HK-2 (cell line): Measurements from ENCODE around the gene OLFM2.
"Not testable (repeated sequence)": the region's sequence is repeated elsewhere in the genome, so short reads cannot be mapped to it uniquely, and the experiment has no call there.

Experiments used
- DNase-seq: peaks from one replicate; pipeline ENCODE4 v3.0.0-alpha.2; 2018; ENCODE audit not compliant: unreplicated experiment

Gene OLFM2

DNA sequence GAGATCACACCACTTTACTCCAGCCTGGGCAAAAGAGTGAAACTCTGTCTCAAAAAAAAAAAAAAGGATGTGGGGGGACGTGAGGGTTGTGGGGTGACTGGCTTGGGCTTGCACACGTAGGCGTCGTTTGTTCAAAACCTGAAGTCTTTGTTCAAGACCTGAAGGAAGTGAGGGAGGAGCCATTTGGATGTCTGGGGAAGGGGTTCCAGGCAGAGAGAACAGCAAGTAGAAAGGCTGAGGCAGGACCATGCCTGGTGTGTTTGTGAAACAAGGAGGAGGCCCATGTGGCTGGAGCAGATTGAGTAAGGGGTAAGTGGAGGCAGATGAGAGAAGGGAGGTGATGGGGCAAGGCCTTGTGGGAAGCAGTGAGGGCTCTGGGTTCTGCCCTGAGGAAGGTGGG lies 73.4 kb downstream of the OLFM2 start:
- DNase-seq, result no peak

DNA sequence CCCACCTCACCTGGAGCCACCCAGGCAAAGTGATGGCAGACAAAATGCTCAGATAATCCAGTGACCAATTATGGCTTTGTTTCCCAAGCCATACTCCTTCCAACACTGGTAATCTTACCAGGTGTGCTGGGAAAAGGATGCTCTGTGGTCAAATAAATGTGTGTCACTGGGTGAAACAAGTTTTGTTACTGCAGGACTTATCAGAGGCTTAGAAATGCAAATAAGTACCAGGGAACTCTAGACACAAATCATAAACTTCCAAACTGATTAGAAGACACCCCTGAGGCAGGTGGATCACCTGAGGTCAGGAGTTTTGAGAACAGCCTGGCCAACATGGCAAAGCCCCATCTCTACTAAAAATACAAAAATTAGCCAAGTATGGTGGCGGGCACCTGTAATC lies 74.8 kb downstream of the OLFM2 start:
- no peak for DNase-seq

DNA sequence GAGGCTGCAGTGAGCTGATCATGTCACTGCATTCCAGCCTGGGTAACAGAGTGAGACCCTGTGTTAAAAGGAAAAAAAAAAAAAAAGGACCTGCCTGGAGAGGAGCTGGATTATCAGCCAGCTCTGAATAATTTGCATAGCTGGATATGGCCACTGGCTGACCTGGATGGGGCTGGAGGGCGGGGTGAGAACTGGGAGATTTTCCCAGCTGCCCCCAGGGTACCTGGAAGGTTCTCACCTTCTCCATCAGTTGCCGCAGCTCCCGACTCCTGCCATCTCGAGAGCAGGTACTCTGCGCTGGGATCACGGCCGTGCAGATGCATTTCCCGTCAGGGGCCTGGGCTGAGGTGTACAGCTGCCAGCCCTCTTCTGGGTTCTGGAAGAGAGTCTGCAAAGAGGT lies 75.9 kb downstream of the OLFM2 start:
- no peak for DNase-seq

- DNase-seq, result no peak
These were observed 77.5 kb downstream of the OLFM2 start for GRCh38 chr19:9858766-9859165.

GRCh38 chr19:9857920-9858746 lies 78.2 kb downstream of the OLFM2 start:
- no peak for DNase-seq

GRCh38 chr19:9857076-9857721 lies 79.1 kb downstream of the OLFM2 start:
- DNase-seq, result no peak

DNA sequence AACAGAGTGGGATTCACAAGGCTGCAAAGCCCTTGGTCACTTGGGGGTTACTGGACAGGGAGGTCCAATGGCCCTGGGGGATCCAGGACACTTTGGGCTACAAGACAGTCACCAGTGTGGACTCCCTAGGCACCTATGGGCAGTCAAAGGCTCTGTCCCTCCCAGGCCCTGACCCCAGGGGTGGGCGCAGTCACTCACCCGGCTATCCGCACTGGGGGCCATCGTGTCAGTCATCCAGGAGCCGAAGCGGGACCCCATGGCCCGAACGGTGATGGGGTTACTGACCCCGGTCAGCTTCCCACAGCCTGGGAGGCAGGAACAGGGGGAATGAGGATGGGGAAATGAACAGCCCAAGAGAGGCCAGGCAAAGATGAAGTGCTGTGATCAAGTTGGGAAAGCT lies 79.7 kb downstream of the OLFM2 start:
- no peak for DNase-seq

- no peak for DNase-seq
These were observed 82.0 kb downstream of the OLFM2 start for GRCh38 chr19:9854282-9854846.

GRCh38 chr19:9850235-9850959 lies 85.9 kb downstream of the OLFM2 start:
- no peak for DNase-seq

- DNase-seq, result no peak
These were observed 86.5 kb downstream of the OLFM2 start for GRCh38 chr19:9849791-9850190.

GRCh38 chr19:9848762-9849161 lies 87.6 kb downstream of the OLFM2 start:
- no peak for DNase-seq

GRCh38 chr19:9848060-9848459 lies 88.3 kb downstream of the OLFM2 start:
- DNase-seq, result no peak

DNA sequence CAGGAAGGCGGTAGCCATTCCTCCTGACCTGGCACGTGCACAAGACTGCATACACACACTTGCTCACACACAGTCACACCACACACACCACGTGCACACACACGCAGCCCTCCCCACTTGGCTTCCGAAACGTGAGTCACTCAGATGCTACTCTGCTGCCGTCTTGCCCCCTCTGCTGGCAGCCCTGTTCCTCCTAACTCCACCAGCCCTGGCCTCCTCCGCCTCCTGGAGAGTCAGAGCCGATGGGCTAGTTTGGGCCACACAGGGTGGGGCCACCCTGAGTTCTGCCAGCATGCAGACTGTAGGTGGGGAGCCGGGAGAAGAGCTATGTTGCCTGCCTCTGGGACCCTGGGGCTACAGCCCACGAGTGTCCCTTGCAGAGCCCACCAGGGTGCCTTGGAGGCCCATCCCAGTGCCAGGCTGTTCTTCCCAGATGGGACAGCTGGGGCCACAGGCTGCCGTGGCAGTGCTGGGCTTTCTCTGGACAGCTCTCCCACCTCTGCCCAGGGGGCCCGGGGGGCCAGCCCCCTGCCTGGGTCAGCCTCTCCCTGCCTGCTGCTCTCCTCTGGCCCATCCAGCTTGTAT lies 89.1 kb downstream of the OLFM2 start:
- DNase-seq, result peak; percentile 79

DNA sequence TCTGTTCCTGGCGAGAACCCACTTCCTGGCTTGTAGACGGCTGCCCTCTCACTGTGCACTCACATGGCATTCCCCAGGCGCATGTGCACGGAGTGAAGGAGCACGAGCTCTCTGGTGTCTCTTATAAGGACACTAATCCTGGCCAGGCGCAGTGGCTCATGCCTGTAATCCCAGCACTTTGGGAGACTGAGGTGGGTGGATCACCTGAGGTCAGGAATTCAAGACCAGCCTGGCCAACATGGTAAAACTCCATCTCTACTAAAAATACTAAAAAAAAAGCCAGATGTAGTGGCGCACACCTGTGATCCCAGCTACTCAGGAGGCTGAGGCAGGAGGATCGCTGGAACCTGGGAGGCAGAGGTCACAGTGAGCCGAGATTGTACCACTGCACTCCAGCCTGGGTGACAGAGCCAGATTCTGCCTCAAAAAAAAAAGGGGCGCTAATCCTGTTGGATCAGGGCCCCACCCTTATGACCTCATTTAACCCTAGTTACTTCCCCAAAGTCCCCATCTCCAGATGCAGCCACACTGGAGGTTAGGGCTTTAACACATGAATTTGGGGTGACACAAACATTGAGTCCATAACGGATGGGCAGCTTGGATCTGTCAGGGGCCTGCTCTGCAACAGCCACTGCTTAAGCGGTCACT lies 92.6 kb downstream of the OLFM2 start:
- DNase-seq, result not testable (repeated sequence)

DNA sequence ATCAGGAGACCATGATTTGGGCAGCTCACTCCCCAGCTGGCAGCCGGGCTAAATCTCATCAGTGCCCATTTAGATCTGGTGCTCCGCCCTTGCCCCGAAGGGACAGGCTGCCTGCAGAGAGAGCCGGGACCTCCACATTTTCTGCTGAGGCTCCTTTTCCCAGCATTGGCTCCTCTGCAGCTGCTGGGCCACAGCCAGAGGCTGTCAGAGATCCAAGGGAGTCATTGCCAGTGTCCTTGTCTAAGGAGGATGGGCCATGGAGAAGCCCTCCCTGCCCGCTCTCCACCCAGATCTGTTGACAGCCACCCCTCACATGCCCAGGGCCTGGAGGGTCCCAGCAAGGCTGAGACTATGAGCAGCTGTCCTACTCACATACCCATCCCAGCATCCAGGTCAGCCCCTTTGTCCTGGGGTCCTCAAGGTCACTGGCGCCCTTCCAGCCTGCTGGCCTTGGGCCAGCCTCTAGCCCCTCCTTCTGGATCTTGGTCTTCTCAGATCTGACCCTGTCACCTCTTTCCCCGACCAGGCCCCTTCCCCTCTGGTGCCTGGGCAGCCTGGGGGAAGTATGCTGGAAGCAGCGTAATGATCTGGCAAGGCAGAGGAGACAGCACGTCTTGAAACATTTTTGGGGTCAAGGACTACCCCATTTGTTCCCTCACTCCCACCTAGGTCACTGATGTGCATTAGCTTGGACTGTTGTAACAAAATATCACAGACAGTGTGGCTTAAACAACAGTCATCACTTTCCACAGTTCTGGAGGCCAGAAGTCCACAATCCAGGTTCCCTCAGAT lies 93.3 kb downstream of the OLFM2 start:
- no peak for DNase-seq

DNA sequence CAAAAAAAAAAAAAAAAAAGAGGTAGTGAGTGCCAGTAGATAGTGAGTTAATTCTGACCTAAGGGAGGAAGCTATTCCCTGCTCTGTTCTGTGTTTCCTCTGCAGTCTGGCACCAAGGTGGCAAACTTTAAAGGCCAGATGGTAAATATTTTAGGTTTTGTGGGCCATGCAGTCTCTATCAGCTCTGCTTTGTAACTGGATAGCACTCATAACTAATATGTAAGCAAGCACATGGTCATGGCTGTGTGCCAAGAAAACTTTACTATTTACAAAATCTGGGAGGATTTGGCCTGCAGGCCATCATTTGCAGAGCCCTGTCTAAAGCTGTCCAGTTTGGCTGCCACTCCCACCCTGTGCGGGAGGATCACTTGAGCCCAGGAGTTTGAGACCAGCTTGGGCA lies 96.9 kb downstream of the OLFM2 start:
- DNase-seq, result no peak

- DNase-seq, result no peak
These were observed 98.0 kb downstream of the OLFM2 start for GRCh38 chr19:9838324-9838723.

GRCh38 chr19:9836021-9836420 lies 100.3 kb downstream of the OLFM2 start:
- no peak for DNase-seq

GRCh38 chr19:9835507-9835949 lies 100.8 kb downstream of the OLFM2 start:
- DNase-seq, result no peak

- DNase-seq, result peak; percentile 99
These were observed 101.4 kb downstream of the OLFM2 start, which contains the start of gene PIN1 for GRCh38 chr19:9834726-9835506. TSS of gene PIN1 (plus strand) at chr19:9835318. CDS start at chr19:9835345, 27 bp downstream.
